GM18526 (cell line): Measurements from ENCODE around the gene TMEM271.

Source experiments
- POLR2A ChIP-seq: IDR thresholded peaks from 3 replicates; pipeline ENCODE4 v1.6.1; 2011; ENCODE audit not compliant: insufficient read length; ENCODE audit errors: extremely low read depth

The TMEM271 gene

GRCh38 chr4:576245-576821 is at the start of gene TMEM271:
Gene TMEM271 (minus strand): TSS chr4:576295. CDS start chr4:576062, 233 bp downstream.
- no peak for TF ChIP-seq POLR2A

GRCh38 chr4:625631-626161 is 49.6 kb upstream of the TMEM271 start:
- TF ChIP-seq POLR2A: no peak

GRCh38 chr4:624705-625590 is 48.9 kb upstream of the TMEM271 start, which contains the start of gene PDE6B:
Gene PDE6B (plus strand): TSS chr4:625573. CDS start chr4:625627, 54 bp downstream.
- TF ChIP-seq POLR2A: no peak

GRCh38 chr4:623914-624566 is 47.9 kb upstream of the TMEM271 start:
- TF ChIP-seq POLR2A: no peak

- TF ChIP-seq POLR2A: no peak
Measured at GRCh38 chr4:622996-623913, 47.2 kb upstream of the TMEM271 start.

GRCh38 chr4:622071-622995 is 46.2 kb upstream of the TMEM271 start:
- no peak for TF ChIP-seq POLR2A

GRCh38 chr4:621296-622070 is 45.4 kb upstream of the TMEM271 start:
- no peak for TF ChIP-seq POLR2A

GRCh38 chr4:620851-621261 is 44.8 kb upstream of the TMEM271 start:
- no peak for TF ChIP-seq POLR2A

GRCh38 chr4:620201-620600 is 44.1 kb upstream of the TMEM271 start:
- TF ChIP-seq POLR2A: no peak

GRCh38 chr4:617644-618641 is 41.8 kb upstream of the TMEM271 start:
- TF ChIP-seq POLR2A: no peak

GRCh38 chr4:616911-617643 is 41.0 kb upstream of the TMEM271 start:
- no peak for TF ChIP-seq POLR2A
